HCT116 (cell line): ENCODE data around the gene SCAI. TPM values are rescaled to one million over a fixed set of nuclear protein-coding genes. Genes with fewer than 3 reads are reported as not detected.

Experiments
- ATAC-seq: fragments of 200-7000 bp; cut with Tn5 transposase; 2 replicates; pipeline ENCODE4 v1.9.1; 2020; ENCODE audit warnings: mild to moderate bottlenecking, moderate library complexity
- BruUV-seq: library from RNA; stranded (reverse); fragments of 400-500 nt; replicated peaks from 2 replicates; lab custom pipeline; 2021; lab: Mats Ljungman, UMichigan
- CTCF ChIA-PET: fragments of 300-600 bp; sonication (Branson Sonifier 250); formaldehyde crosslinking; loops from one replicate; lab custom pipeline; 2021; ENCODE audit warnings: antibody characterized with exemption; lab: Charles Lee
- POLR2A ChIA-PET: fragments of 300-600, 350-600 bp; sonication (Branson Sonifier 250); formaldehyde crosslinking; loops from one replicate; lab custom pipeline; 2021; ENCODE audit warnings: antibody characterized with exemption; lab: Charles Lee
- RAD21 ChIA-PET, 2 experiments: fragments of 300-600 bp; sonication (Branson Sonifier 250); formaldehyde crosslinking; loops; one replicate each; lab custom pipeline; 2023; ENCODE audit warnings: low total read pairs in 2 of 2; ENCODE audit not compliant: uncharacterized antibody in 2 of 2, unreplicated experiment in 2 of 2, low non-redundant PET in 1 of 2; lab: Charles Lee
- DNase-seq: peaks from one replicate; pipeline ENCODE4 v3.0.0-alpha.2; 2010; ENCODE audit warnings: low read depth, low spot score
- H2AFZ ChIP-seq: fragments of 200-600 bp; shearing (Covaris generic), sonication (generic); 2 replicates; pipeline ENCODE4 v1.6.1; 2017; ENCODE audit warnings: low read depth, mixed run types, mixed read lengths, antibody characterized with exemption, low read length; ENCODE audit not compliant: poor library complexity, severe bottlenecking
- H3K27ac ChIP-seq: 2 replicates; pipeline ENCODE4 v1.5.1; 2012; ENCODE audit warnings: low read depth, low read length
- H3K27me3 ChIP-seq: fragments of 200-600 bp; sonication (generic); 2 replicates; pipeline ENCODE4 v1.6.1; 2016; ENCODE audit warnings: mixed run types, low read length, mixed read lengths; ENCODE audit not compliant: insufficient read depth
- H3K36me3 ChIP-seq, 2 experiments: fragments of 200-500 bp in 1 of 2; fragments of 200-600 bp in 1 of 2; sonication (Bioruptor generic) in 1 of 2; sonication (generic) in 1 of 2; 2 replicates each; pipeline versions ENCODE4 v1.5.1 to v1.6.1; 2014 to 2016; ENCODE audit warnings: low read length in 2 of 2, inconsistent platforms in 1 of 2, mixed read lengths in 1 of 2, mixed run types in 1 of 2; ENCODE audit not compliant: insufficient read depth in 2 of 2, control insufficient read depth in 1 of 2
- H3K4me1 ChIP-seq, 2 experiments: fragments of 200-600 bp in 1 of 2; sonication (generic) in 1 of 2; 2 replicates each; pipeline versions ENCODE4 v1.5.1 to v1.6.1; 2012 to 2017; ENCODE audit warnings: low read length in 2 of 2, inconsistent platforms in 1 of 2, mild to moderate bottlenecking in 1 of 2, mixed read lengths in 1 of 2, mixed run types in 1 of 2, moderate library complexity in 1 of 2; ENCODE audit not compliant: insufficient read depth in 2 of 2, control insufficient read depth in 1 of 2
- H3K4me2 ChIP-seq: fragments of 200-600 bp; sonication (generic); 2 replicates; pipeline ENCODE4 v1.6.1; 2017; ENCODE audit warnings: mixed run types, low read length, mixed read lengths
- H3K4me3 ChIP-seq, 2 experiments: fragments of 200-600 bp in 1 of 2; sonication (generic) in 1 of 2; replicated peaks in 1 of 2; 2 replicates each; pipeline ENCODE4 v1.5.1; 2011 to 2016; ENCODE audit warnings: low read length in 2 of 2, control low read depth in 1 of 2, low read depth in 1 of 2, mild to moderate bottlenecking in 1 of 2, mixed read lengths in 1 of 2, mixed run types in 1 of 2
- H3K79me2 ChIP-seq: fragments of 200-600 bp; sonication (generic); 2 replicates; pipeline ENCODE4 v1.6.1; 2017; ENCODE audit warnings: mild to moderate bottlenecking, mixed run types, low read length, moderate library complexity, mixed read lengths; ENCODE audit not compliant: insufficient read depth
- H3K9ac ChIP-seq: fragments of 200-600 bp; sonication (generic); 2 replicates; pipeline ENCODE4 v1.6.1; 2016; ENCODE audit warnings: low read length, mixed read lengths
- H3K9me2 ChIP-seq: fragments of 200-600 bp; sonication (generic), shearing (Covaris generic); 2 replicates; pipeline ENCODE4 v1.6.1; 2017; ENCODE audit warnings: mixed run types, mild to moderate bottlenecking, moderate library complexity; ENCODE audit not compliant: insufficient read depth
- H3K9me3 ChIP-seq, 2 experiments: fragments of 200-500 bp in 1 of 2; fragments of 200-600 bp in 1 of 2; sonication (Bioruptor generic) in 1 of 2; sonication (generic) in 1 of 2; 2 replicates each; pipeline ENCODE4 v1.6.1; 2014 to 2017; ENCODE audit warnings: low read length in 2 of 2, mixed read lengths in 2 of 2, inconsistent platforms in 1 of 2, low read depth in 1 of 2, mild to moderate bottlenecking in 1 of 2, mixed run types in 1 of 2, moderate library complexity in 1 of 2; ENCODE audit not compliant: control insufficient read depth in 1 of 2, insufficient read depth in 1 of 2
- H4K20me1 ChIP-seq: fragments of 200-600 bp; sonication (generic), shearing (Covaris generic); 2 replicates; pipeline ENCODE4 v1.6.1; 2017; ENCODE audit warnings: mixed run types, mild to moderate bottlenecking, moderate library complexity; ENCODE audit not compliant: insufficient read depth
- CEBPB ChIP-seq: IDR thresholded peaks from 2 replicates; pipeline ENCODE4 v1.6.1; 2012; ENCODE audit warnings: low read depth
- CTCF ChIP-seq, 3 experiments: fragments of 200-600 bp in 1 of 3; sonication (generic) in 1 of 3; IDR thresholded peaks in 2 of 3; conservative IDR thresholded peaks in 1 of 3; 2 replicates each; pipeline ENCODE4 v1.5.1; 2012 to 2017; ENCODE audit warnings: low read depth in 2 of 3, low read length in 2 of 3, antibody characterized with exemption in 1 of 3, borderline replicate concordance in 1 of 3, control low read depth in 1 of 3, mild to moderate bottlenecking in 1 of 3, mixed read lengths in 1 of 3, mixed run types in 1 of 3, moderate library complexity in 1 of 3; ENCODE audit not compliant: insufficient read depth in 1 of 3
- EZH2 ChIP-seq: fragments of 200-600 bp; sonication (generic); IDR thresholded peaks from 2 replicates; pipeline ENCODE4 v1.6.1; 2017; ENCODE audit warnings: antibody characterized with exemption, mixed run types
- JUND ChIP-seq: IDR thresholded peaks from 2 replicates; pipeline ENCODE4 v1.6.1; 2012
- RAD21 ChIP-seq: IDR thresholded peaks from 2 replicates; pipeline ENCODE4 v1.6.1; 2012; ENCODE audit warnings: low read depth, mild to moderate bottlenecking
- REST ChIP-seq: IDR thresholded peaks from 2 replicates; pipeline ENCODE4 v1.6.1; 2012; ENCODE audit warnings: low read depth
- SP1 ChIP-seq: IDR thresholded peaks from 2 replicates; pipeline ENCODE4 v1.6.1; 2012; ENCODE audit warnings: low read depth
- SRF ChIP-seq: IDR thresholded peaks from 2 replicates; pipeline ENCODE4 v1.6.1; 2012; ENCODE audit warnings: low read depth
- ZNF274 ChIP-seq: fragments of 200-500 bp; sonication (Bioruptor generic); IDR thresholded peaks from 2 replicates; pipeline ENCODE4 v1.6.1; 2014; ENCODE audit warnings: mild to moderate bottlenecking, low read depth, low read length, inconsistent platforms
- intact Hi-C: fragments of 100-400 bp; cut with micrococcal nuclease; formaldehyde crosslinking; loops from 2 replicates; pipeline ENCODE4 v1.10.0; 2022
- total RNA-seq: library from RNA; stranded (reverse); gene quantifications from one replicate; pipeline ENCODE4 v1.2.1, GENCODE V29; 2021; ENCODE audit not compliant: unreplicated experiment
- TF ChIP-seq, protein P1 (sequence below): IDR thresholded peaks from 2 replicates; pipeline ENCODE4 v1.6.1; 2011; ENCODE audit warnings: mild to moderate bottlenecking, low read length, moderate library complexity; ENCODE audit not compliant: insufficient replicate concordance; ENCODE audit errors: extremely low read depth

SCAI gene
- total RNA-seq, 1 experiment from 2014 or later, result 14.0 TPM

GRCh38 chr9:124934290-124934689, 209.0 kb downstream of the SCAI start (continued):
- TF ChIP-seq REST, result no peak
- no peak for TF ChIP-seq RAD21
- no peak for TF ChIP-seq CEBPB
- no peak for TF ChIP-seq EZH2
- TF ChIP-seq SP1, result no peak

DNA sequence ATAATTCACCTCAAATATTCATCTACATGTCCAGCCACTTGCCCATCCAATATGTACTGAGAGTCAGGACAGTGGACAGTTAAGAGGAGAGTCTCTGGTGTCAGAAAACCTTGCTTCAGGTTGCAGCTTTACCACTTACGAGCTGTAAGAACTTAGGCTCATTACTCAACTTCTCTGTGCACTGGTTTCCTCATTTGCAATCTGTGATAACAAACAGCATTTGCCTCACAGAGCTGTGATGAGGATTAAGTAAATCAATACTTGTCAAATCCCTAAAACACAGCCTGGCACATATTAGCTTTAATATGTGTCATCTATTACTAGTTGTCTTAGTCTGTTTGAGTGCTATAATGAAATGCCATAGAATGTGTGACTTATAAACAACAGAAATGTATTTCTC, 211.0 kb downstream of the SCAI start:
- POLR2A ChIA-PET, result no interaction called here
- H3K36me3 ChIP-seq, result peaks cover 4 to 9% of the 10 kb centered on the region in 2 experiments; a peak in 2 of 4 replicates
- RAD21 ChIA-PET, result no interaction called here
- no peak for TF ChIP-seq CTCF (IDR thresholded peaks at IDR 0.05 in 2 of 3, conservative IDR thresholded peaks at IDR 0.05 in 1 of 3; ENCODE audit: borderline replicate concordance in 1 of 3, insufficient read depth in 1 of 3, low read depth in 2 of 3, low read length in 2 of 3)
- TF ChIP-seq SRF, result no peak
- TF ChIP-seq, protein P1, sequence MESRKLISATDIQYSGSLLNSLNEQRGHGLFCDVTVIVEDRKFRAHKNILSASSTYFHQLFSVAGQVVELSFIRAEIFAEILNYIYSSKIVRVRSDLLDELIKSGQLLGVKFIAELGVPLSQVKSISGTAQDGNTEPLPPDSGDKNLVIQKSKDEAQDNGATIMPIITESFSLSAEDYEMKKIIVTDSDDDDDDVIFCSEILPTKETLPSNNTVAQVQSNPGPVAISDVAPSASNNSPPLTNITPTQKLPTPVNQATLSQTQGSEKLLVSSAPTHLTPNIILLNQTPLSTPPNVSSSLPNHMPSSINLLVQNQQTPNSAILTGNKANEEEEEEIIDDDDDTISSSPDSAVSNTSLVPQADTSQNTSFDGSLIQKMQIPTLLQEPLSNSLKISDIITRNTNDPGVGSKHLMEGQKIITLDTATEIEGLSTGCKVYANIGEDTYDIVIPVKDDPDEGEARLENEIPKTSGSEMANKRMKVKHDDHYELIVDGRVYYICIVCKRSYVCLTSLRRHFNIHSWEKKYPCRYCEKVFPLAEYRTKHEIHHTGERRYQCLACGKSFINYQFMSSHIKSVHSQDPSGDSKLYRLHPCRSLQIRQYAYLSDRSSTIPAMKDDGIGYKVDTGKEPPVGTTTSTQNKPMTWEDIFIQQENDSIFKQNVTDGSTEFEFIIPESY, result no peak
- no peak for TF ChIP-seq ZNF274
- TF ChIP-seq SP1, result no peak
- TF ChIP-seq JUND, result no peak
- TF ChIP-seq, all 23 proteins: peak for 0
- CTCF ChIA-PET, result no interaction called here
- BruUV-seq, result no TSS peak
- ATAC-seq (no peak), DNase-seq (no peak)
- no peaks in the 10 kb centered on the region for H3K9me3 ChIP-seq
- no peaks in the 10 kb centered on the region for H4K20me1 ChIP-seq
- no peaks in the 10 kb centered on the region for H3K27me3 ChIP-seq
- no peak overlapping the region for H3K4me3 ChIP-seq
- H3K27ac ChIP-seq, result no peak overlapping the region
- H3K4me1 ChIP-seq, result no peaks in the 10 kb centered on the region
- no peaks in the 10 kb centered on the region for H3K9me2 ChIP-seq
- H2AFZ ChIP-seq, result no peak overlapping the region
- H3K9ac ChIP-seq, result no peak overlapping the region
- H3K79me2 ChIP-seq, result no peaks in the 10 kb centered on the region
- intact Hi-C loops, result no loop called here
- H3K4me2 ChIP-seq, result no peak overlapping the region
